HG03045 (cell line): ENCODE data around the gene ALOX5.
"Not testable (repeated sequence)": the region's sequence is repeated elsewhere in the genome, so short reads cannot be mapped to it uniquely, and the experiment has no call there.

Experiments
- ATAC-seq: cut with Tn5 transposase; IDR thresholded peaks from one replicate; pipeline ENCODE4 v1.9.1; 2021; ENCODE audit warnings: mild to moderate bottlenecking, moderate library complexity; ENCODE audit not compliant: unreplicated experiment

Gene ALOX5

DNA sequence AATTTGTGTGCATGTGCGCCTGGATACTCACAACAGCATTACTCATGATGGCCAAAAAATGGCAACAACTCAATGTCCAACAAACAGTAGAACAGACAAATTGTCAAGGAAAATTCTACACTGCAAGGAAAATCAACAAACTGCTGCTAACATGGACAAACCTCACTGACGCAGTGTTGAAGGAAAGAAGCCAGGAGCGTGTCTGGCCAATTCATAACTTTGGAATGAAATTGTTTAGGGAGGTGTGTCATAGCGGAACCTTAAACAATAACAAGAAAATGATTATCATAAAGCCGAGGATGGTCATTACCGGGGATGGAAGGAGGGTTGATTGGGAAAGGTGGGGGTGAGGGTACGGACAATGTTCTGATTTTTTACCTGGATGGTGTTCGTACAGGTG lies 29.1 kb downstream of the ALOX5 start:
- no peak for ATAC-seq

DNA sequence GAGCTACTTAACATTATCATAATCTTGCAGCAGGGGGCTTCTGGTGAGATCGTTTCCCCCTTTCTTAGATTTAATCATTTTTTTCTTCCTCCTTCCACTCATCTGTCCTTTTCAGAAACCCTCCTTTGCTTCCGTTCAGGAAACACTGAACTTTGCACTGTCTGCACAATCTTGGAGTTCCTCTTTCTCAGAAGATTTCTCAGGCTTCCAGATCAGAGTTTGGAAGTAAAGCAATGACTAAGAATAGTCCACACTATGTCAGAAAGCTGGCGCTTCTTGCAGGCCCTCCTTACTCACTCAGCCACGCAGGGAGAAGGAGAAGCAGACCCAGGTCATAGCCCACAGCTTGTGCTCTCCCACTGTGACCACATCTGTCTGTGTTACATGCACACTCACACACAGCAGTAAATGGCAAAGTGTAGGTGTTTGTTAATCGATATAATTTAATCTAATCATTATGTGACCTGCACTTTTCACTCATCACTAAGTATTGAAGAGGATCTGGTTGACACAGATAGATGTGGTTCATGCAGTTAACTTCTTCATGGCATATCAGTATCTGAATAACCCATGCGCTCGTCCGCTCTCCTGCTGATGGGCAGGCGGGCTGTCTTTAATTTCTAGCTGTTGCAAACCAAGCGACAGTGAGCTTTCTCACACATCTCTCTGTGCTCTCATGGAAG lies 30.2 kb downstream of the ALOX5 start:
- no peak for ATAC-seq

DNA sequence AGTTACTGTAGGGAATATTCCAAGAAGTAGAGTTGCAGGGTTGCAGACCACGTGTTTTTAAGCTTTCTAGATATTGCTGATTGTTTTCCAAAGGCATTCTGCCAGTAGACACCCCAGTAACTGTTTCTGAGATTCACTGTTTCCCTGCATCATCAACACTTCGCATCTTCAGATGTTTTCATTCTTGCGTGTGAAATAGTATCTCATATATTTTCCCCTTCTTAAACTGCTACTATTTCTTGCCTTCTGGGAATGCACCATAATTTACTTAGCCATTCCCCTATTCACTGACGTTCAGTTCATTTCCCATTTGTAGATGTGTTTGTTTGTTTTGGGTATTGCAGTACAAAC lies 30.7 kb downstream of the ALOX5 start:
- no peak for ATAC-seq

DNA sequence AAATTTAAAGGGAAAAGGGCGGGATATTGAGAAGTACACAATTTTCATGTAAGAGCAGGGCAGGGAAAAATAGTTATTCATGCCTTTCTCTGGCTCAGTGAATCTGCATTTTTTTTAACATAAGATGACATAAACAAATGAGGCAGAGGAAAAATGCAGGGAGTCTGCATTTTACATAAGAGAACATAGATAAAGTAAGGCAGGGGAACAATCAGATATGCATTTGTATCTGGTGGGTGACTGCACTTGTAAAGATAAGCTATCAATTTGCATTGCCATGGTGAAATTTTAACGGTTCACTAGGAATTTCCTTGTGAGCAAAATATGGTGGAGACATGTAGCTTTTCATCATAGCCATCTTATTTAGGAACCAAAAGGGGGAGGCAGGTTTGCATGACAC lies 33.5 kb downstream of the ALOX5 start:
- ATAC-seq: no peak

DNA sequence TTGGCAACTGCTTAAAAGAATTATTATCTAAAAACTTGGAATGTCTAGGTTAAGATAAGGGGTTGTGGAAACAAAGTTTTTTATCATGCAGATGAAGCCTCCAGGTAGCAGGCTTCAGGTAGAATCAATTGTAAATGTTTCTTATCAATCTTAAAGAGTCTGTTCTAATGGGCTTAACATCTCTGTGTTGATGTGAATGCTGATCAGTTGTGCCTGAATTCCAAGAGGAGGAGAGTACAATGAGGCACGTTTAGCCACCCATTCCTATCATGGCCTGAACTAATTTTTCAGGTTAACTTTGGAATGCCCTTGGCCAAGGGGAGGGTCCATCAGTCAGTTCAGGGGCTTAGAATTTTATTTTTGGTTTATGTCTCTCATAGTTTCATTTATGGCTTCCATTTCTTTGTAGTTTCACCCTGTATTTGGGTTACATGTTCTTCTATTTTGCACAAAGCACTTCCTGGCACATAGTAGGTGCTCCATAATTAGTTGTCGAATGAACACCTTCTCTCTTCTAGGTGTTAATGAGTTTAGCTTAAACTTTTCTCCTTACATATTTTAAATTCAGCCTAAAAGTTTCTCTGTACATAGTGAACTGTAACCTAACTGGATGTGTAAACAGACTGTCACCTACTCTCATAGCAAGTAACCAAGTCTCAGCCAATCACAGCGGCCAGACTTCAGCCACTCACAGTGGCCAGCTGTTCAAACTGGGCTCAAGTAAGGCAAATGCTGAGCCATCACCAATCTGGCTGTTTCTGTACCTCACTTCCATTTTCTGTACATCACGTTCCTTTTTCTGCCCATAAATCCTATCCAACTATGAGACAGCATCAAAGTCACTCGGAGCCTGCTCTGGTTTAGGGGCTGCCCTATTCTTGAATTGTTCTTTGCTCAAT lies 34.7 kb downstream of the ALOX5 start:
- ATAC-seq: no peak

DNA sequence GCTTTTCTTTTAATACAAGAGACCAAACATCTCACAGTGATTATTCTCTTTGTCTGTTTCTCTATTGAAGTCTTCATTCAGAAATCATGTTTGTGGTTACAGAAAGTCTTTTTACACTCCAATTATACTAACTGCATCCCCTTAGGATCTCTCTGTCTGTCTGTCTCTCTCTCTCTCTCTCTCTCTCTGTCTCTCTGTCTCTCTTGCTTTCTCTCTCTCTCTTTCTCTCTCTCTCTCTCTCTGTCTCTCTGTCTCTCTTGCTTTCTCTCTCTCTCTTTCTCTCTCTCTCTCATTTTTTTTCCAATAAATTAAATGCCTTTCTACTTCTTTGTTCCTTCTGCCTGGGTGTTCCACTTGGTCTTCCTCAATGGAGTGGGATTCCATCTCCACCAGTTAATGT lies 35.3 kb downstream of the ALOX5 start:
- ATAC-seq: not testable (repeated sequence)

DNA sequence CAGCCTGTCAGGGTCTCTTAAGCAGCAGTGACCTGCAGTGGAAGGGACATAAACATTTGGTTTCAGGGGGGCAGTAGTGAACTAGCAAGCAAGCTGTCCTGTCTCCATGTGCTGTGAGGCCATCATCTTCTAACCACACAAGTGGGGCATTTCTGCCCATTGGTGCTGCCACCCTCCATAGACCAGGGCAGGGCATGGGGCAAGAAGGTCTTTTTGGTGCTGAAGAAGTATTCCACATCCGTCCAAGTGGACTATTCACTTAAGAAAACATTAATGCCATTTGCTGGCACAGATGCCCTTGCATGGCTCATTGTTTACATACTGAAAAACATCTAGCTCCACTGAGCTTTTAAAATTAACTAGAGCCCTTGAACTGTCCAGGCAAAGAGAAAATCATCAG lies 35.8 kb downstream of the ALOX5 start:
- no peak for ATAC-seq

DNA sequence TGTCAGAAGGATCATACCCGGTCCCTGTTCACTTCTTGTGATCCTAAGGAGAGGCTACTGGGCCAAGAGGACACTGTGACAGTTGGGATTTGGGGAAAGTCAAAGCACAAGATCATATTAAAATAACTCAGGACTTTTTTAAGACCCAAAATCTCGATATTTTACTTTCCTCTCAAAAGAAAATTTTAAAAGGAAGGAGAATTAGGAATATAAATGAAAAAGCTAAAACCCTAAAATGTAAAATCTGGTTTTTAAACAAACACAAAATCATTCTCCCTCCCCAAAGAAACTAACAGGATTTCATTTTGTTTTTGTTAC lies 36.4 kb downstream of the ALOX5 start:
- no peak for ATAC-seq

DNA sequence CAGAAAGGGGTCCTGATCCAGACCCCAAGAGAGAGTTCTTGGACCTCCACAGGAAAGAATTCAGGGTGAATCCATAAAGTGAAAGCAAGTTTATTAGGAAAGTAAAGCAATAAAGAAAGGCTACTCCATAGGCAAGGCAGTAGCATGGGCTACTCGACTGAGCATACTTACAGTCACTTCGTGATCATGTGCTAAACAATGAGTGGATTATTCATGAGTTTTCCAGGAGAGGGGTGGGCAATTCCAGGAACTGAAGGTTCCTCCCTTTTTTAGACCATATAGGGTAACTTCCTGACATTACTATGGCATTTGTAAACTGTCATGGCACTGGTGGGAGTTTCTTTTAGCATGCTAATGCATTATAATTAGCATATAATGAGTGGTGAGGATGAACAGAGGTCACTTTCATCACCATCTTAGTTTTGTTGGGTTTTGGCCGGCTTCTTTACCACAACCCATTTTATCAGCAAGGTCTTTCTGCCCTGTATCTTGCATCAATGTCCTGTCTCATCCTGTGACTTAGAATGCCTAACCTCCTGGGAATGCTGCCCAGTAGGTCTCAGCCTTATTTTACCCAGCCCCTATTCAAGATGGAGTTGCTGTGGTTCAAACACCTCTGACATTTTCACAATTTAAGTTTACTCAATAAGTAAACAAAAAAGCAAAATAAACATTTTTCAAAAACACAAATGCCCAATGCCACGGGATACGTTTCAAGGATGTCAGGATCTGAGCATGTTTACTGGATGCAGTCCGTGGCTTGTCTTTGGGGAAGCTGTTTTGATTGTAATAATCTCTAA lies 37.0 kb downstream of the ALOX5 start:
- no peak for ATAC-seq

DNA sequence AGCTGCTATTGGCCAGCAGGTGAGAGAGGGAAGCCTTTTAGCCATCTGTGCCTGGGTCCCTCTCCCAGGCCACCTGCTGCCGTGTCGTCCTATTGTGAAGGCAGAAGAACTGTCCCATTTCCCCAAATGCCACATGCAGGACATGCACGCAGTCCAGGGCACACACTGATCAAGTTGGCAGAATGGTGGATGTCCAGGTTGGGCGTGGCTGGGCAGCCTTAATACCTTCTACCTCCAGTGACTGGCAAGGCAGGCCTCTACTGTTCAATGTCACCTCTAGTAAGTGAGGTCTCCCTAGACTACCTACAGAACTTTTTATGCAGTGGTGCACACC lies 37.6 kb downstream of the ALOX5 start:
- ATAC-seq: no peak

DNA sequence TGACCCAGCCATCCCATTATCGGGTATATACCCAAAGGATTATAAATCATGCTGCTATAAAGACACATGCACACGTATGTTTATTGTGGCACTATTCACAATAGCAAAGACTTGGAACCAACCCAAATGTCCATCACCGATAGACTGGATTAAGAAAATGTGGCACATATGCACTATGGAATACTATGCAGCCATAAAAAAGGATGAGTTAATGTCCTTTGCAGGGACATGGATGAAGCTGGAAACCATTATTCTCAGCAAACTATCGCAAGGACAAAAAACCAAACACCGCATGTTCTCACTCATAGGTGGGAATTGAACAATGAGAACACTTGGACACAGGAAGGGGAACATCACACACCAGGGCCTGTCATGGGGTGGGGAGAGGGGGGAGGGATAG lies 41.0 kb downstream of the ALOX5 start:
- ATAC-seq: not testable (repeated sequence)

DNA sequence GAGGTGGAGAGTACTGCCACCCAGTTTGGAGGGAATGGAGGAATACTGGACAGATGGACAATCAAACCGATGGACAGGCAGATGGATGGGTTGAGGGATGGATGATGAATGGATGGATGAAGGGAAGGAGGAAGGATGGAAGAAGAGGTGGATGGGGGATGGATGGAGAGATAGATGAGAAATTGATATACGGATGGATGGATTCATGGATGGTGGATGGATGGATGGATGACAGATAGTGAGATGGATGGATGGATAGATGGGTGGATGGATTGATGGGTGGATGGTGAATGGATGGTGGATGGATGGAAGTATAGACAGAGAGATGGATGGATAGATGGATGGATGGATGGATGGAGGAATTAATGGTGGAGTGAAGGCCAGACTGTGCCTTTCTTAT lies 42.6 kb downstream of the ALOX5 start:
- ATAC-seq: no peak

DNA sequence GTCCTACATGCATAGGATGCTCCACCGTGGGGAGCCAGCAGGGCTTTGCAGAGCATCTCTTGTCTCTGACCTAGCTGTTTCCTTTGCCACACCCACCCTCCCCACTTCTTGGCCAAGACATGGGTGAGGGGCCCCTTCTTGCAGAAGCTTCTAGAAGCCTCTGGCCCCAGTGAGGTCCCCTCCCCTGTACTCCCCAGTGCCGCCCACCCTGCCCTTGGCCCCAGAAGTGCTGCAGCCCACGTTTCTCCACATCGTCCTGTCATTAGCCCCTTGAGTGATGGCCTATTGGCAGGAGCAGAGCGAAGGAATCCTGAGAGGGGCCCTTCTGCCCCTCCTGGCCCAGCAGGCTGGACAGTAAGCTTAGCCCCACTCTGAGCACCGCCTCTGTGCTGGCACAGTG lies 43.7 kb downstream of the ALOX5 start:
- ATAC-seq: no peak

DNA sequence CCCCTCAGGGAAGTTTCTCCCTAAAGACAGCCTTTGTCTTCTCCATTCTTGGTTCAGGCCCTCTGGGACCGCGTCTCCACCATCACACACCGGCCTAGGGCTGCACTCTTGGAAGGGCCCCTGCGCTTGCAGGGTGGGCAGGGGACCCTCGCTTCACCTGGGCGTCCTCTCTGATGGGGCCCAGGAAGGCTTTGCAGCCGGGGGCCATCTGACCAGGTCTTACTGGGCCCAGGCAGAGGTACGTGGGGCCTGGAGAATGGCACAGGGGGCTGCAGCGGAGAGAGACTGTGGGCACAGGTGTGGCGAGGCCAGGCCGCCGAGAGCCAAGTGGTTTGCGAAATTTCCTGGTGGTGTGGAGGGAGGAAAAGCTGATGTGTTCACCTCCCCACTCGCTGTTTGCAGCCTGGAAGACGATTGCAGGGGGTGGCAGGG lies 44.4 kb downstream of the ALOX5 start:
- no peak for ATAC-seq

DNA sequence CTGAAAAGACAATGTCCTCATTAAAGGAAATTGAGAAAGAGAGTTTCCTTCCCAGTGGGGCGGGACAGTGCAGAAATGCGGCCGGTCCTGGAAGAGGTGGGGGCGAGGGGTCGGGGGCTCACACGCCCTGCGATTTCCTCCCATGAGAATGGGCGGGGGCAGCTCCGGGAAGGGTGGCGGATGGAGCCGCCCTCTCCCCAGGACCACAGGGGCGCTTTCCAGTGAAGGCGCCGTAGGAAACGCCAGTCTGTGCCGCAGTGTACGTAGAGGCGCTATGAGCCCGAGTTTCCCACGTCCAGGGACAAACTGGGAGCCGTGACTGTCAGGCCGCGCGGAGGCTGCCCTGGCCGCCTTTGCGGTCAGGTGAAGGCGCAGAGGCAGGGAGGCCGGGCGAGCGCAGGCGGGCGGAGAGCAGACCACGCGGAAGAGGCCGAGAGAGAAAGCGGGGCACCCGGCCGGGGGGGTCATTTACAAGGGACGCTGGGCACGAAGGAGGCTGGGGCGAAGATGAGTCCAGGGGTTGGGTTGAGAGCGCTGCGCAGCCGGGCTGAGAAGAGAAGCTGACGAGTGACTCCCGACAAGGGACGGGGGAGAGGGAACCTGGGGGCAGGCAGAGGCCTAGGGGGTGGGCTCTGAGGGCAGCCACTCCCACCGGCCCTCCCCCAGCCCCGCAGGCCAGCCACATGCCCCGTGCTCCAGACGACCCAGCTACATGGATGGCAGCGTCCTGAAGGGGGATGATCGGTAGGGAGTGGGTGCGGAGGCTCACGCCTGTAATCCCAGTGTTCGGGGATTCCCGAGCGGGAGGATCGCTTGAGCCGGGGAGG lies 45.0 kb downstream of the ALOX5 start:
- peak; percentile 62 for ATAC-seq

DNA sequence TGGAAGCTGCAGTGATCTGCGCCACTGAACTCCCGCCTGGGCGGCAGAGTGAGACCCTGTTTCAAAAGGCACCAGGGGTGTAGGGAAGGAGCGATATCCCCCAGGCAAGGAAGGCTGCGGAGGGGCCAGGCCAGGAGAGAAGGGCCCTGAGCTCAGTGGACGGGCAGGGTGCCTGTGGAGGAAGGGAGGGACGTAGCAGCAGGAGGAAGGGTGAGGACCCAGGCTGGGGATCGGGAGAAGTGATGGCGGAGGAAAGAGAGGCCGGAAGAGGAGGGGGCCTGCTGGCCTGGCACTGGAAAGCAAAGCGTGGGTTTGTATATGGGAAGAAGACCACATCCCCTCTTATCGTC lies 45.6 kb downstream of the ALOX5 start:
- ATAC-seq: no peak

DNA sequence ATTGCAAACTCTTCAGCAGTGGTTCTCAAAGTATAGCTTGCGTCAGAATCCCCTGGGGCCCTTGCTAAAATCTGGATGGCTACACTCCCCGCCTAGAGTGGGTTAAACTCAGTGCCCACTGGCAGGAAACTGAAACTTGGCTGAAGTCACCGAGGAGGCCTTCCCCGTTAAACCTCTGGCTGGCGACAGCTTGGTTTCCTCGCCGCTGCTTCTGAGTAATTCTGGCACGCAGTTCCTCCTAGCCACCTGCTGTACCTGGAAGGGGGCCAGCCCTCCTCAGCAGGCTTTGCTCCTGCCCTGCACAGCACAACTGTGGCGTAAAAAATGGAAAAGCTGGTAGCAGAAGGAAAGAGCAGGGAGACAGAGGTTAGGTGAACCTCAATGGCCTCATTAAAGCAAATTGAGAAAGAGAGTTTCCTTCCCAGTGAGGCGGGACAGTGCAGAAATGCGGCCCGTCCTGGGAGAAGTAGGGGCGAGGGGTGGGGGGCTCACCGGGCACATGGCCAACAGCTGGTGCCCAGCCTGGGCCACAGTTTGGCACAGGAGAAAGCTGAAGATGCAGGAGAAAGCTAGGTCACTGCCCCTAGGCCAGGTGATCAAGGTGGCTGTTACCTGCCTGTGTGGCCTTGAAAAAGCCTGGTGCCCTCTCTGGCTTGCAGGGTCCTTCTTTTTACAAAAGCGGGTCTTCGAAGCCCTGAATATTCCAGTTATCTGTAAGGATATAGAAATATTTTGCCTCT lies 46.6 kb downstream of the ALOX5 start:
- ATAC-seq: peak; percentile 48

DNA sequence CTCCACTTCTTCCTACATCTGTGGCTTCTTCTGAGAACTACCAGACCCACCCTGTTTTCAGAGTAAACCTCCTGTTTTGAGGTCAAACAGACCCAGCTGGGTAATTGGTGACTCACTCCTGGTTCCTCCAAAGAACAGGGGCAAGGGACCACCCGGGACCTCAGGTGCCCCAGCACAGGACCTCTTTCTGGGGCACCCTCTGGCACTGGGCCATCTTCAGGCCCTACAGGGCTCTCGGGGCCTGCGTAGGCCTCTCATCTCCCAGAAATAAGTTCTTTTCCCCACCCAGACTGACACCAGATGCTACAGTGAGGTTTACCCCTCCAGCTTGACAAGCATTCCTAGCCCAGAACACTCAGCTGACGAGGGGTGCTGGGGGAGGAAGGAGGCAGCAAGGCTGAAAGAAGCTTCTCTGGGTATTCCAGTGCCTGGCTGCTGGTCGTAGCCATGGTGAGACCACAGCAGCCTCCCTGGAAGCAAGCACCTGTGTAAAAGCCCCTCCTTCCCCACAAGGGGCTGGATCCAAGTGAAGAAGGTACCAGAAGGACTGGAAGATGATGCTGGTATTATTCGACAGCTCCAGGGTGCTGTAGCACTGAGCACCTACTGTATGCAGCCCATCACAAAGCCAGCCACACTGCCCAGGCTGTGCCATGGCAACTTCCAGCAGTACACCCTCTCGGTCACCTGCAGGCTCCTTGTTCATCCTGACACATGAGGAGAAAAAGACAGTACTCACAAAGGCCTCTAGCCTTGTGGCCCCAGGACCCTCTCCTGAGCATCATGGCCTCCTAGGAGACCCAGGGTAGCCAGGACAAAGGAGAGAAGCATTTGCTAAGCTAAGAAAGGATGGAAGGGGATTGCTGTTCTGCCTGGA lies 47.4 kb downstream of the ALOX5 start:
- ATAC-seq: no peak

DNA sequence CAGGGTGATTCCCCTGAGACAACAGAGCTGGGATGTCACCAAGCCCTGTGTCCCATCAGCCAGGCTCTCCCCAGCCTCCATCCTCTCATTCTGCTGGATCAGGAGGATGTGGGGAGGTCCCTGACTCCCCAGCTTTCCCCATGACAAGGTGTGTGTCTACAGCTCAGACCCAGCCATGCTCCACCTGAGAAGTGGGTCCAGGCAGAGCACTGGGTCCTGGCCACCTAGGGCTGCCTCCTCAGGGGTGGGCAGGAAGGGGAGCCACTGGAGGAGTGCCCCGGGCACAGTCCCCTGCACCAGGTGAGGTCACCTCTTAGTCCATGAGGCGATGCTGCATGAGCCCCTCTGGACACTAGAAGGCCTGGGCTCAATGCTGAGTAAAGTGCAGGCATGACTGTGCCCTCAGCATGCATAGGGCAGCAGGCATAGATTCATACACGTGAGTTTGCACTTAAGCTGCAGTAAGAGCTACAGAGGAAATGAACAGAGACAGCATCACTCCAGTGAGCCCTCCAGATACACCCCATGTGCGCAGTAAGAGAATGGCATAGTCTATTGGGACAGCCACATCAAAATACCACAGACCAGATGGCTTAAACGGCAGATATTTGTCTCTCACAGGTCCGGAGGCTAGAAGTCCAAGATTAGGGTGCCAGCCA lies 48.3 kb downstream of the ALOX5 start:
- no peak for ATAC-seq
